Measurements from ENCODE around the gene SLC19A1. TPM values are rescaled to one million over a fixed set of nuclear protein-coding genes. Genes with fewer than 3 reads are reported as not detected.

SLC19A1 gene
- total RNA-seq (2014; rRNA removed; shearing (Covaris generic); ENCODE audit: low replicate concordance), result 25.5 and 36.0 TPM in 2 replicates

- DNase-seq (ENCODE audit: low read depth), result peak; percentile 19
Measured at GRCh38 chr21:45542242-45542666, at the start of gene SLC19A1. Gene SLC19A1 (minus strand): TSS chr21:45542440. CDS start chr21:45537959, 4,481 bp downstream.

GRCh38 chr21:45591619-45592207 is 49.5 kb upstream of the SLC19A1 start:
- in situ Hi-C loops (cut with HindIII; ENCODE audit: low pct_unique_long_range_greater_than_20kb, low sequenced_read_pairs), result no loop called here
- DNase-seq (ENCODE audit: low read depth), result no peak

More at GRCh38 chr21:45542242-45542666, at the start of gene SLC19A1:
- in situ Hi-C loops (cut with HindIII; ENCODE audit: low pct_unique_long_range_greater_than_20kb, low sequenced_read_pairs), result no loop called here

- in situ Hi-C loops (cut with HindIII; ENCODE audit: low pct_unique_long_range_greater_than_20kb, low sequenced_read_pairs), result no loop called here
- DNase-seq (ENCODE audit: low read depth), result no peak
Measured at GRCh38 chr21:45590726-45591618, 48.7 kb upstream of the SLC19A1 start.

DNA sequence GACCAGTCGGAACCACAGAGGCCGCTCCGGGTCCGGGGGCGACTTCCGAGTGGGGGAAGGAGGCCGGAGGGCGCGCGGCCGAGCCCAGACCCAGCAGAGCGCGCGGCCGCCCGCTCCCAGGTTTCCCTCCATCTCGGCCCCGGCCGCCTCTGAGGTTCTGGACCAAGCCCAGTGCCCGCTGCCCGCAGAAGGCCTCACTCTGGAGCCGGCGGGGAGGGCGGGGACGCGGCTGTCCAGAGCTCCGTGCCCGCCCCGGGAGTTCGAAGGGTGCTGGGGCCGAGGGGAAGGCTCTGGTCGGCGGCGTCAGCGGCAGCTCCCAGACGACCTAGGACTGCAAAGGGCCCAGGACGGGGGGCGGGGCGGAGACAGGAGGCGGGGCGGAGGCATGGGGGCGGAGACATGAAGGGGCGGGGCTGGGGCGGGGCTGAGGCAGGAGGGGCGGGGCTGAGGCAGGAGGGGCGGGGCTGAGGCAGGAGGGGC is 48.0 kb upstream of the SLC19A1 start:
- in situ Hi-C loops (cut with HindIII; ENCODE audit: low pct_unique_long_range_greater_than_20kb, low sequenced_read_pairs), result no loop called here

DNA sequence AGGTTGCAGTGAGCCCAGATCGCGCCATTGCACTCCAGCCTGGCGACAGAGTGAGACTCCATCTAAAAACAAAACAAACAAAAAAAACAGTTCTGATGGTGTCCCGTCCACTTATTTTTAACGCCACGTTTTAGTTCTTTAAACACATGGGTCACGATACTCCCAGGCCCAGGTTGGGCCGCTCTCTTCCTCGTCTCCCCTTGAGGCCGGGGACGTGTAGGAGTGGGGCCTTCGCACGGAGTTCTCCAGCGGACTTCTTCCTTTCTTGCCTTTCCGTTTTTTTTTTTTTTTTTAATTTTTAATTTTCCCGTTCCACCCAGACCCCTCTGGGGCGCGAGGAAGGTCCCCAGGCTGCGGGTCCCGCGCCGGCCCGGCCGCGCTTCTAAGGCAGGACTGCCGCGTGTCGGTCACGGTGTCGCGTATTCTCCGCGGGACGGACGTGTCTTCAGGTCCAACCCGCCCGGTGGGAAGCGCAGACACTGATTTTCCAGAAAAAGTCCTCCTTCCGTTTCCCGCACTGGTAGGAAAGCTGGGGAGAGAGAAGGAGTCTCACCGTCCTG is 47.5 kb upstream of the SLC19A1 start:
- in situ Hi-C loops (cut with HindIII; ENCODE audit: low pct_unique_long_range_greater_than_20kb, low sequenced_read_pairs), result no loop called here
- no peak for DNase-seq (ENCODE audit: low read depth)

More for the DNA sequence above, 48.0 kb upstream of the SLC19A1 start:
- DNase-seq (ENCODE audit: low read depth), result no peak

DNA sequence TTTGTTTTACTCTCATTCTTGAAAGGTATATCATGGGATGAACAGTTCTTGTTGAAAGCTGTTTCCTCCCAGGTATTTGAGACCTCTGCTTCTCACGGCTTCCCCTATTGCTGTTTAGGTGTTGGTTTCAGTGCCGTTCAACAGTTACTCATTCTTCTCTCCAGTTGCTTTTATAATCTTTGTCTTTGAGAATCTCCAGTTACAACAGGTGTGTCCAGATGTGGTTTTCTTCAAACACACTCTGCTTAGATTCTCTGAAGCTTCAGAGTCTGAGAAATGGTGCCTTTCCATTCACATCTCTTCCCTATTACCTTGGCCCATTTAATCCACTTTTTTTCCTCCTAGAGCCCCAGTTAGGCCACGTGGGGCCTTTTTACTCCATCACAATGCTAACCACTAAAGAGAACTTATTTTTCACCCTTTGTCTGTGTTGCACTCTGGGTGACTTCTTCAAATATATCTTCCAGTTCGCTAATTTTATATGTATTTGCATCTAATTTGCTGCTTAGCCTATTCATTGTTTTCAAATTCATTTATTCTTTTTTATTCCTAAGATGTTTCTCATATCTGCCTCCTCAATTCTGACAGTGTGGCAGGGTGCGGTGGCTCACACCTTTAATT is 46.7 kb upstream of the SLC19A1 start:
- in situ Hi-C loops (cut with HindIII; ENCODE audit: low pct_unique_long_range_greater_than_20kb, low sequenced_read_pairs), result no loop called here
- DNase-seq (ENCODE audit: low read depth), result no peak

DNA sequence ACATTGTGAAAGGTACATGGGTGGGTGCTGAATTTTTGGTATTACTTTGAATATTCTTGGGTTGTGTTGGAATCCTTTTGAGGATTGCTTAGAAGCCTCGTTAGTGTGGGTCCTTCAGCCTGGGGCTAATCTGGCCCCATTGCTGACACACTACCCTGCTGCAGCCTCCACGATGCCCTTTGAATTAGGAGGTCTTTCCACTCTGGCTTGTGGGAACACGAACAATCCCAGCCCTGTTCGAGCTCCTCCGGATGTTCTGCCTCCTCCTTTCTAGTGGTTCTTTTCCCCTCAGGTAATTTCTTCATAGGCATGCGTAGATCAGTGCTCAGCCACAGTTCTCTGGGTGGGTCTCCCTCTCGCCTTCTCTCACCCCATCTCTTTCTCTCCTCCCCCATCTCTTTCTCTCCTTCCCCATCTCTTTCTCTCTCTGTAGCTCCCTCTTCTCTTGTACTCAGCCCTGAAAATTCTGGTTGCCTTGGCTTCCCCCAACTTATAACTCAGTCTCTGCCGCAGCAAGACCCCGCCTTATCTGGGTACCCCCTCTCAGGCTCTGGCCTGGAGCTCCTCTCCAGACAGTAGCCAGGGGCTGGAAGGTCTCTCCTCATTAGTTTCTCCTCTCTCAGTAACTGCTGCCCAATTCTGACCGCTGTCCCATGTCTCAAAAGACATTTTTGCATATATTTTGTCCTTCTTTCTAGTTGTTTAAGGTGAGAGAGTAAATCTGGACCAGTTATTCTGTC is 46.0 kb upstream of the SLC19A1 start:
- in situ Hi-C loops (cut with HindIII; ENCODE audit: low pct_unique_long_range_greater_than_20kb, low sequenced_read_pairs), result no loop called here
- no peak for DNase-seq (ENCODE audit: low read depth)

DNA sequence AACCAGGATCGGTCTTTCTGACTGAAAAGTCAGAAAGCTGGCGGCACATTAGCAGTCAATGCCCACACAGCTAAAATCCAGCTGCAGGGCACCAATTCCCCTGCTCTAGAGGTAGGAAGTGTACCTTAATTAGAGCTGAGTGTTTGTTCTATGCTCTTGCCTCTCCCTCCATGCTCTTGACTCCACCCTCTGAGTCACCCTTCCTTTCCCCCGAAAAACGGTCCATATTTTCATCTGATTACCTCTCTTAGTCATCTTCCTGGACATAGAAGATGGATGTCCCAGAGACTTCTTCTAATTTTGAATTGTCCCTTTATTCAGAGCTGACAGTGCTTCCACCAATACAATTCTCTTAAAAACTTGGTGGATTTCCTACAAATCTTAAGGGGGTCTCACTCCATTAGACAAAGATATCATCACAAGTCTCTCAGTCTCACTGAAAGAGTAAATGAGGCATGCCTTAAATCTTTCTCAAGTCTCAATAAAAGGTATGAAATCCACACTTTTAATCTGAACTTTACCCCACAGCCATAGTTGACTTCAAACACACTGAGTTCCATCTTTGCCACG is 44.1 kb upstream of the SLC19A1 start:
- DNase-seq (ENCODE audit: low read depth), result no peak
- in situ Hi-C loops (cut with HindIII; ENCODE audit: low pct_unique_long_range_greater_than_20kb, low sequenced_read_pairs), result no loop called here

DNA sequence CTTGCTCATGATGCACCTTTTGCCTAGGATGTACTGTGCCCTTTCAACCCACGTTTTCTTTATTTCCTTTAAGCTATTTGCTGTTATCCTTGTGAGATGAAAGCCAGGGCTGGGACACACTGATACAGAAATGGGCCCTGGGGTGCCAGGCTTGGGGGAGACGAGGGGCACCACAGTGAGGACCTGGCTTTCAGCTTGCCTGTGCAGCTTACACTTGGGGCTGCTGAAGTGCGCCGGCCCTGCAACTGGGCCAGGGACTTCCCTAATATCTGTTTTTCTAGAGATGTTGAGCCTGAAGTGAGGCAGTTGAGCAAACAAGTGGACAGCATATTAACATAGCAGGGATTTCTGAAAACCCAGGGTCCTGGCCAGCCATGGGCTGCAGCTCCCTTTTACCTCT is 42.5 kb upstream of the SLC19A1 start:
- no peak for DNase-seq (ENCODE audit: low read depth)
- in situ Hi-C loops (cut with HindIII; ENCODE audit: low pct_unique_long_range_greater_than_20kb, low sequenced_read_pairs), result no loop called here

- in situ Hi-C loops (cut with HindIII; ENCODE audit: low pct_unique_long_range_greater_than_20kb, low sequenced_read_pairs), result no loop called here
- DNase-seq (ENCODE audit: low read depth), result no peak
Measured at GRCh38 chr21:45583831-45584509, 41.7 kb upstream of the SLC19A1 start.

- DNase-seq (ENCODE audit: low read depth), result no peak
- in situ Hi-C loops (cut with HindIII; ENCODE audit: low pct_unique_long_range_greater_than_20kb, low sequenced_read_pairs), result no loop called here
Measured at GRCh38 chr21:45582128-45582527, 39.9 kb upstream of the SLC19A1 start.

DNA sequence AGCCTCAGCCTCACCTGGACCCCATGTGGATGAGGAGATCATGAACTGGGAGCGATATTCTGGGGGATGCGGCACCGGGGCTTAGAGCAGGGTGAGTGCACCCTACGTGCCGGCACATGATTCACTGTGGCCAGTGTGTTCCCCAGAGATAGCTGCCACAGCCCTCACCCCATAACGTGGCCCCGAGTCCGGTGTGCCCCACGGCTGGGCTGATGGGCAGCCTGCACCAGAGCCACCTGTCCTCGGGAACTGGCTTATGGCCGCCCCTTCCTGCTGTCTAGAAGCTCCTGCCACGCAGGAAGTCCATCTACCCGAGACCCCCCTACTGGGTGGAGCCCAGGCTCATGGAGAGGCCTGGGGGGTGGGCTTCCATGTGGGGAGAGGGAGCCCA is 39.1 kb upstream of the SLC19A1 start:
- in situ Hi-C loops (cut with HindIII; ENCODE audit: low pct_unique_long_range_greater_than_20kb, low sequenced_read_pairs), result no loop called here
- no peak for DNase-seq (ENCODE audit: low read depth)

- in situ Hi-C loops (cut with HindIII; ENCODE audit: low pct_unique_long_range_greater_than_20kb, low sequenced_read_pairs), result no loop called here
- DNase-seq (ENCODE audit: low read depth), result no peak
Measured at GRCh38 chr21:45580576-45581321, 38.5 kb upstream of the SLC19A1 start.

- no peak for DNase-seq (ENCODE audit: low read depth)
- in situ Hi-C loops (cut with HindIII; ENCODE audit: low pct_unique_long_range_greater_than_20kb, low sequenced_read_pairs), result no loop called here
Measured at GRCh38 chr21:45580181-45580575, 37.9 kb upstream of the SLC19A1 start.

DNA sequence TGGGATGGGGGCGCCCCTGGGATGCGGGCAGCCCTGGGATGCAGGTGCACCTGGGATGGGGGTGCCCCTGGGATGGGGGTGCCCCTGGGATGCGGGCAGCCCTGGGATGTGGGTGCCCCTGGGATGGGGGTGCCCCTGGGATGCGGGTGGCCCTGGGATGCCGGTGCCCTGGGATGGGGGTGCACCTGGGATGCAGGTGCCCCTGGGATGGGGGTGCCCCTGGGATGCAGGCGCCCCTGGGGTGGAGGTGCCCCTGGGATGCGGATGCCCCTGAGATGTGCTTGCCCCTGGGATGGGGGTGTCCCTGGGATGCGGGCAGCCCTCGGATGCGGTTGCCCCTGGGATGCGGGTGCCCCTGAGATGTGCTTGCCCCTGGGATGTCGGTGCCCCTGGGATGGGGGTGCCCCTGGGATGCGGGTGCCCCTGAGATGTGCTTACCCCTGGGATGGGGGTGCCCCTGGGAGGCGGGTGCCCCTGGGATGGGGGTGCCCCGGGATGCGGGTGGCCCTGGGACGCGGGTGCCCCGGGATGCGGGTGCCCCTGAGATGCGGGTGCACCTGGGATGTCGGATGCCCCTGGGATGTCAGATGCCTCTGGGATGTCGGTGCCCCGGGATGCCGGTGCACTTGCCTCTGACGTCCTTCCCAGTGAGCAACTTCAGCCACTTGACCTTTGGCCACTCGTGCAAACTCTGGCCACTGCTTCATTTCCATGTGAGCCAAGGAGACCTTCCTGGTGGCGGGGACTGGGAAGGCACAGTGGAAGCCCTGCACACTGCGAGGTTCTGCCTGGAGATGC is 37.3 kb upstream of the SLC19A1 start:
- DNase-seq (ENCODE audit: low read depth), result no peak
- in situ Hi-C loops (cut with HindIII; ENCODE audit: low pct_unique_long_range_greater_than_20kb, low sequenced_read_pairs), result no loop called here

DNA sequence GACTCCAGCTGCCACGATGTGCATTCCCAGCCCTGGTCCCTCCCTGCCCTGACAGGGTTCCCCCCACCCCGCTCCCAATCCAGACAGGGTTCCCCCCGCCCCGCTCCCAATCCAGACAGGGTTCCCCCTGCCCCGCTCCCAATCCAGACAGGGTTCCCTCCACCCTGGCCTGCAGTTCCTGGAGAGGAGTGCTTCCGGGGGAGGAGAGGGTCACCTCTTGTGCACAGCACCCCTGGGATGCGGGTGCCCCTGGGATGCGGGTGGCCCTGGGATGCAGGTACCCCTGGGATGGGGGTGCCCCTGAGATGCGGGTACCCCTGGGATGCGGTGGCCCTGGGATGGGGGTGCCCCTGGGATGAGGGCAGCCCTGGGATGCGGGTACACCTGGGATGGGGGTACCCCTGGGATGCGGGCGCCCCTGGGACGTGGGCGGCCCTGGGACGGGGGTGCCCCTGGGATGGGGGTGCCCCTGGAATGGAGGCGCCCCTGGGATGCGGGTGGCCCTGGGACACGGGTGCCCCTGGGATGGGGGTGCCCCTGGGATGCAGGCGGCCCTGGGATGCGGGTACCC is 36.7 kb upstream of the SLC19A1 start:
- DNase-seq (ENCODE audit: low read depth), result no peak
- in situ Hi-C loops (cut with HindIII; ENCODE audit: low pct_unique_long_range_greater_than_20kb, low sequenced_read_pairs), result no loop called here

Data from Caki2 (cell line).